Mucosa of stomach (tissue), 1 donor: ENCODE measurements around the gene TBC1D4.
"Not testable (repeated sequence)": the region's sequence is repeated elsewhere in the genome, so short reads cannot be mapped to it uniquely, and the experiment has no call there.

Source experiments
- H3K27me3 ChIP-seq: one replicate; pipeline ENCODE4 v1.7.0; 2013; ENCODE audit warnings: mild to moderate bottlenecking, low read length; ENCODE audit not compliant: control insufficient read depth, insufficient read depth
- H3K36me3 ChIP-seq: one replicate; pipeline ENCODE4 v1.7.0; 2013; ENCODE audit warnings: low read length; ENCODE audit not compliant: control insufficient read depth, insufficient read depth
- H3K4me1 ChIP-seq: one replicate; pipeline ENCODE4 v1.7.0; 2013; ENCODE audit warnings: mild to moderate bottlenecking, low read length; ENCODE audit not compliant: control insufficient read depth, insufficient read depth
- H3K4me3 ChIP-seq: one replicate; pipeline ENCODE4 v1.7.0; 2013; ENCODE audit warnings: low read length
- H3K9ac ChIP-seq: one replicate; pipeline ENCODE4 v1.7.0; 2013; ENCODE audit warnings: mild to moderate bottlenecking, low read length, moderate library complexity
- H3K9me3 ChIP-seq: one replicate; pipeline ENCODE4 v1.7.0; 2013; ENCODE audit warnings: mild to moderate bottlenecking, low read length, moderate library complexity; ENCODE audit not compliant: control insufficient read depth
- donor health status: Pancreatic carcinoma.

Gene TBC1D4

DNA sequence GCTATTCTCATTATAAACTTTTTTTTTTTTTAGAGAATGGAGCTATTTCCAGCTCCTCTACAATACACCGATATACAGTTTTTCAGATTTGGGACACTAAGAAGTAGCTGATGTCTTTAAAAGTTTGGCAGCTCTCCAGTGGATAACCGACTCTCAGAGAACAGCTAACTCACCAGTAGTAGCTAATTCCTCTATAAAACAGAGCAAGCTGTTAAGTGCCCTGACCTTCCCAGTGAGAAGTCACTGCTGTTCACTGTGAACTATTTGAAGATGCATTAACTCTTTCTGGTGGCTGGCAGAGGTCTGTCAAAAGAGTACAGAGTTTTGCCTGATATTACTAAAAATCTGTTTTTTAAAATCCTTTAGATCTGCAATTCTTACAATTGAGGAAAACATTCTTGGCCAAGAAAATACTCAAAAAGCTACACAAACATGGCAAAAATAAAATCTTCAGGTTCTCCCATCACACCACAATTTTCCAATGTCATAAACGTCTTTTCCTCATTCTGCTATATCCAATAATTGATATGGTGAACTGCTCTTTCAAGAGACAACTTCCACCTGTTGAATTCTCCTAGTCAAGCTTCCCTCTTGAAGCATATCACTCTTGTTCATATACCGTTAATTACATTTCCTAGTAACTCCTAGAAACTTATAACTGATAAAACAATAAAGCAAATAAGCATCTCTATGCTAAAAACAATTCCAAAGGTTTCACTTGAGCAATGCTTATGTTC, 44.2 kb downstream of the TBC1D4 start:
- H3K9me3 ChIP-seq: no peaks in the 10 kb centered on the region
- no peaks in the 10 kb centered on the region for H3K27me3 ChIP-seq
- H3K36me3 ChIP-seq: no peaks in the 10 kb centered on the region
- H3K4me3 ChIP-seq: no peak overlapping the region
- no peak overlapping the region for H3K9ac ChIP-seq
- no peaks in the 10 kb centered on the region for H3K4me1 ChIP-seq

DNA sequence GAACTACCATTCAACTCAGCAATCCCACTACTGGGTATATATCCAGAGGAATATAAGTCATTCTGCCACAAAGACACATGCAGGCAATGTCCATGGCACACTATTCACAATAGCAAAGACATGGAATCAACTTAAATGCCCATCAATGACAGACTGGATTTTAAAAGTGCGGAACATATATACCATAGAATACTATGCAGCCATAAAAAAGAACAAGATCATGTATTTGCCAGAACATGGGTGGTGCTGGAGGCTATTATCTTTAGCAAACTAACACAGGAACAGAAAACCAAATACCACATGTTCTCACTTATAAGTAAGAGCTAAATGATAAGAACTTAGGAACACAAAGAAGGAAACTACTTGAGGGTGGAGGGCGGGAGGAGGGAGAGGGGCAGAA, 47.8 kb downstream of the TBC1D4 start:
- H3K36me3 ChIP-seq, H3K4me3 ChIP-seq, H3K4me1 ChIP-seq, H3K9ac ChIP-seq, H3K27me3 ChIP-seq, H3K9me3 ChIP-seq: not testable (repeated sequence)

DNA sequence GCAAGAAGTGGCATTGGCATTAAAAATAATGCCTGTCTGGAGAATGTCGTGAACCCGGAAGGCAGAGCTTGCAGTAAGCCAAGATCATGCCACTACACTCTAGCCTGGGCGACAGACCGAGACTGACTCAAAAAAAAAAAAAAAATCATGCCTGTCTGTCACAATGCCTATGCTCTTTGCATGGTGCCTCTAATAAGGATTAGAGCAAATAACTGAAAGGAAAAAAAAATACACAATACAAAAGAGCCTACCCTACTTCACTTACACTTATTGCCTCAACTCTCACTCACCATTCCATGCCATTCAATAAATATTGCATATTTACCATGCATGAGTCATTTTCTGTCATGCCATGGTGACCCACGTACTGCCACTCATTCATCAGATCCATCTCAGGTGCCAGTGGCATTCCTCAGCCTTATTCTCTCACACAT, 49.1 kb downstream of the TBC1D4 start:
- Histone ChIP-seq H3K4me3 (no peak overlapping the region), H3K4me1 (no peaks in the 10 kb centered on the region), H3K36me3 (no peaks in the 10 kb centered on the region), H3K27me3 (no peaks in the 10 kb centered on the region), H3K9ac (no peak overlapping the region), H3K9me3 (no peaks in the 10 kb centered on the region)

DNA sequence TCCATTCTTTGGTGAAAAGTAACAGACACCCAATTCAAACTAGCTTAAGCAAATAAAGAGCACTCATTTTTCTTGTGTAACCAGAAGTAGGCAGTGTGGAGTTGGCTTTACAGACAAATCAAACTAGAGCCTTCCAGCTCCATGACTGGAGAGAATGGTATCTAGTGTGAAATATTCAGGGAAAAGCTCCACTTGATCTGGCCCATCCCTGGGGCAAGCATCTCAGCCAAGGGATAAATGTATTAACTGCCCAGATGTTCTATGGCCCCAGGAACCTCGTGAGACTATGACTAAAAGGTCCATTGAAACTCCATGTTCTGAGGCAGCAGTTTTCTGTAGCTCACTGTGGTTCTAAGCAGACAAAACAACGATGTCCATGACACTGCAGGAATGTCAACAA, 49.9 kb downstream of the TBC1D4 start:
- Histone ChIP-seq H3K9ac (no peak overlapping the region), H3K4me1 (no peaks in the 10 kb centered on the region), H3K27me3 (no peaks in the 10 kb centered on the region), H3K36me3 (no peaks in the 10 kb centered on the region), H3K4me3 (no peak overlapping the region), H3K9me3 (no peaks in the 10 kb centered on the region)

DNA sequence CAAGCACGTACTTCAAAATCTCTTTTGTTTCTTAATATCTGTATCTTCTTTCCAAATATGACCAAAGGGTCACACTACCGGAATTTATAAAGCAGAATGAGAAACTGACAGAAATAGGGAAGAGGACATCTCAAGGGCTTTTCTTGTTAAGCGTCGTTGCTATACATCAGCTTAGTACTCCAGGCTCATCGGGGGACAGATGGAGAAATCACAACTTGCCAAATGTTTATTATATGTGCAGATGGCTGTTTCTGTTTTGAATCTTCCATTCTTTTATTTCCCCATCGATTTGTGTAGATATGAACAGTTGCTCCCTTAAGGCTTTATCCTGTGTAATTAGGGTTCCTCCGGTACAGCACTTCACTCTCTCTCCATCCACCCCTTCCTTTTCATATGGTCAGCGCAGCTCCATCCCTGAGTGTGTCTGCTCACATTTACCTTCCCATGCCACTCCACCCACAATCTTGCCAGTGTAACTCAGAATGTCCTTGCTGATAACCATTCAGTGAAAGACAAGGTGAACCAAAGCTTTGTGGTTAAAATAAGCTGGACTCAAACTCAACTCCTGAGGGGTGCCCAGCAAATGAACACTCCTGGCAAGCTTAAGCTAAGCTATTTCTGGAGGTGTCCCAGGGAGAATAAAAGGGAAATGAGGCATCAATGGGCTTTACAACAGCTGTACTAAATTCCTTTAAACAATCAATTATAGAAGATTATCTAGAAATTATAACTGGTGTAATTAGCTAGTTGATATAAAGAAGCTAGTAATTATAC, 51.3 kb downstream of the TBC1D4 start:
- H3K4me1 ChIP-seq: no peaks in the 10 kb centered on the region
- H3K9me3 ChIP-seq: no peaks in the 10 kb centered on the region
- no peak overlapping the region for H3K4me3 ChIP-seq
- no peaks in the 10 kb centered on the region for H3K36me3 ChIP-seq
- H3K27me3 ChIP-seq: no peaks in the 10 kb centered on the region
- H3K9ac ChIP-seq: no peak overlapping the region

DNA sequence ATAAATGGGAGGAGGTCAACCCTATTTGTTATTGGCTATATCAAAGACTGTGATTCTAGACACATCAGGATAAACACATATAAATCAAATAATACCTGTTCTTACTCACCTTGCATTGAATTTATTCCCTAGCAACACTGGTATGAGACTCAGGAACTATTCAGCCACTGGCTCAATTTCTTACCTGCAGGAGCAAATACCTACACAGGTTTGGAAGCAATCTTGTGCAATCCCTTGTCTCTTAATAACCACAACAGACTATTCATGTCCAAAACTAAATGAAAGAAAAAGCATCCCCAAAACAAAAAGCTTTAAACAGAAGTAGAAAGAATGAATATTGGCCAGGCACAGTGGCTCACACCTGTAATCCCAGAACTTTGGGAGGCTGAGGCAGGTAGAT, 55.5 kb downstream of the TBC1D4 start:
- no peak overlapping the region for H3K9ac ChIP-seq
- H3K4me3 ChIP-seq: no peak overlapping the region
- no peaks in the 10 kb centered on the region for H3K9me3 ChIP-seq
- no peaks in the 10 kb centered on the region for H3K4me1 ChIP-seq
- no peaks in the 10 kb centered on the region for H3K27me3 ChIP-seq
- H3K36me3 ChIP-seq: no peaks in the 10 kb centered on the region

DNA sequence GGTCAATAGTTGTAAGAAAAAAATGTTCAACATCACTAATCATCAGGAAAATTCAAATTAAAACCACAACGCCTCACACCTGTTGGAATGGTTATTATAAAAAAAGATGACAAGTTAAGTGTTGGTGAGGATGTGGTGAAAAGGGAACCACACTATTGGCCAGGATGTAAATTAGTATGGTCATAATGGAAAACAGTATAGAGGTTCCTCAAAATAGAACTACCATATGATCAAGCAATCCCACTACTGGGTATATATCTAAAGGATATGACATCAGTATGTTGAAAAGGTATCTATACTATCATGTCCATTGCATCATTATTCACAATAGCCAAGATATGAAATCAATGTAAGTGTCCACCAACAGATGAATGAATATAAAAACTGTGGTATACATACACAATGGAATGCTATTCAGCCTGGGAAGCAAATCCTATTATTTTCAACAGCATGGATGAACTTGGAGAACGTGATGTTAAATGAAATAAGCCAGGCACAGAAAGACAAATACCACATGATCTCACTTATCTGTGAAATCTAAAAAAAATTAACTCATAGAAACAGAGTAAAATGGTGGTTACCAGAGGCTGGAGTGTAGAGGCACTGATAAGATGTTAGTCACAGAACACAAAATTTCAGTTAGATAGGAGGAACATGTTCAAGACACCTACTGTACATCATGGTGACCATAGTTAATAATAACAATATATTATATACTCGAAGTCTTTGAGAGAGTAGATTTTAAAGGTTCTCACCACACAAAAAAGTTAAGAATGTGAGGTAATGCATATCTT, 56.6 kb downstream of the TBC1D4 start:
- H3K9ac ChIP-seq: no peak overlapping the region
- no peaks in the 10 kb centered on the region for H3K9me3 ChIP-seq
- no peaks in the 10 kb centered on the region for H3K4me1 ChIP-seq
- H3K36me3 ChIP-seq: no peaks in the 10 kb centered on the region
- H3K4me3 ChIP-seq: no peak overlapping the region
- no peaks in the 10 kb centered on the region for H3K27me3 ChIP-seq

DNA sequence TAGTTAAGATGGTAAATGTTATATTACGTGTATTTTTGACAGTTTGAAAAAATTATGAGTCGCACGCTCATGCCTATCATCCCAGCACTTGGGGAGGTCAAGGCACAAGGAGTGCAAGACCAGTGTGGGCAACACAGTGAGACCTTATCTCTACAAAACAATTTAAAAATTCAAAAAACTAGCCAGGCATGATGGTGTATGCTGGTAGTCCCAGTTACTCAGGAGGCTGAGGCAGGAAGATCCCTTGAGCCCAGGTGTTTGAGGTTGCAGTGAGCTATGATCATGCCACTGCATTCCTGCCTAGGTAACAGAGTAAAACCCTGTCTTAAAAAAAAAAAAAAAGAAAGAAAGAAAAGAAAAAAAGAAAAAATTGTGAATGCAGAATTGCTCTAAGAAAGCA, 58.0 kb downstream of the TBC1D4 start:
- no peak overlapping the region for H3K4me3 ChIP-seq
- no peaks in the 10 kb centered on the region for H3K27me3 ChIP-seq
- no peak overlapping the region for H3K9ac ChIP-seq
- no peaks in the 10 kb centered on the region for H3K36me3 ChIP-seq
- H3K9me3 ChIP-seq: no peaks in the 10 kb centered on the region
- H3K4me1 ChIP-seq: no peaks in the 10 kb centered on the region

DNA sequence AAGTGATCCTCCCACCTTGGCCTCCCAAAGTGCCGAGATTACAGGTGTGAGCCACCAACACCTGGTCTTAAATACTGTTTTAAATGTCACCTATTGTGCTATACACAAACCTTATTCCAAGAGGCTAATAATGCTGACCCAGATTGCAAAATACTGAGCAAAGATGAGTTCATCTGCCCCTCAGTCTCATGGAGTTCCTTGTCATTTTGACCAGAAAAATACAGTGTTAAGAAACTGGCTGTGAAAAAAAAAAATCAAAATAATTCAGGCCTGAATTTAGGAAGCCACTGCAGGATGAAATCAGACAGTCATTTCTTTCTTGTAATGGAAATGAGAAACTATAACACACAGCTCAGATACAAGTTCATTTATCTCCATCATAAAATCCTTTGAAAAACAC, 59.9 kb downstream of the TBC1D4 start:
- no peak overlapping the region for H3K9ac ChIP-seq
- H3K27me3 ChIP-seq: no peaks in the 10 kb centered on the region
- H3K9me3 ChIP-seq: no peaks in the 10 kb centered on the region
- H3K4me1 ChIP-seq: peaks cover 4% of the 10 kb centered on the region
- H3K4me3 ChIP-seq: no peak overlapping the region
- no peaks in the 10 kb centered on the region for H3K36me3 ChIP-seq

DNA sequence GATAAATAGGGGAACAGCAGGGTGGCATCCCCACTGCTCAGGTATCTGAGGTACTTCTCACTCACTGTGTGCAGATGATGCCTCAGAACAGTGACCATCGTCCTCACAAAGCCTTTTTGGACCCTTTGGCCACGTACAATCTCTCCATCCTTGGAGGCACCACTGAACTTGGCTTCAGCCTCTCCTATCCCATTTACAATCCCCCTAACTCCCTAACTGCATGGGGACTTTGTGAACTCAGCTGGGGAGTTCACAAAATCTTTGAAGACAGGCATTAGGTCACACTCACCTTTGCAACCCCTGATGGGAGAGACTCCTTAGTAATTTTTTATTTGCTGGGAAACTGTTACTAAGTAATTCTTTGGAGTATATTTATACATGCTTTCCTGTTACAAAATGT, 60.8 kb downstream of the TBC1D4 start:
- no peaks in the 10 kb centered on the region for H3K27me3 ChIP-seq
- no peaks in the 10 kb centered on the region for H3K36me3 ChIP-seq
- no peaks in the 10 kb centered on the region for H3K9me3 ChIP-seq
- peaks cover 10% of the 10 kb centered on the region for H3K4me1 ChIP-seq
- H3K9ac ChIP-seq: no peak overlapping the region
- H3K4me3 ChIP-seq: no peak overlapping the region

DNA sequence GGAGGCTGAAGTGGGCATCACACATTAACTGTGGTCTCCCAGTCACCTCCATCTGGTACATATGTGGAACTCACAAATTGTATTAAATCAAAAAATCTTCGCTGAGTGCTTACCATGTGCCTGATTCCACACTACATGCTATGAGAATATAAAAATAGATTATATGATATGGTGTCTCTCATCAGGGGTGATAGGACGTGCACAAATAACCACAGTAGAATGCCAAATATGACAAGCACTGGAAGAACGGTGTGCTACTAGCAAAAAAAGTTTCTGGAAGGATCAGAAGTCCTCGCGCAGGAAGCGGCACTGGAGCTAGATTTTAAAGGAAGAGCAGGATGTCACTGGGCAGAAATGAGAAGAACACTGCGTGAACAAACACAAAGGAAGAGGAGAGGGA, 62.3 kb downstream of the TBC1D4 start:
- H3K4me3 ChIP-seq: no peak overlapping the region
- H3K4me1 ChIP-seq: peaks cover 10% of the 10 kb centered on the region
- no peaks in the 10 kb centered on the region for H3K36me3 ChIP-seq
- H3K27me3 ChIP-seq: no peaks in the 10 kb centered on the region
- H3K9ac ChIP-seq: no peak overlapping the region
- no peaks in the 10 kb centered on the region for H3K9me3 ChIP-seq

DNA sequence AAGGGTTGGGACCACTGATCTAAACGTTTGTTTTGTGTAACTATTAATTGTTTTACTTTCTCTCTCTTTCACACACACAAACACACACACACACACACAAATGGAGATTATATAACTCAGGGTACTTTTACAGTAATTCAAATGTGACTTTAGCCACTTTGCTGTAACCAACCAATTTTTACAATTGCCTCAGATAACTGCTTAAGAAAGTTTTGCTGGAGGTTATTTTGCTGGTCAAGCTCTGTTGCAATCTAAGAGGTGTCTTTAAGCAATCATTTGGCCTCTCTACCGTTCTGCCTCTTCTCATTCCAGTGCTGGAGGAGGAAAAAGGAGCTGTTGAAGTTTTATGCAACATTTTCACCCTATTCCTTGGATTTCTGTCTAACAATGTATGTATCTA, 63.0 kb downstream of the TBC1D4 start:
- Histone ChIP-seq H3K4me1 (peaks cover 10% of the 10 kb centered on the region), H3K9ac (no peak overlapping the region), H3K4me3 (no peak overlapping the region), H3K36me3 (no peaks in the 10 kb centered on the region), H3K9me3 (no peaks in the 10 kb centered on the region), H3K27me3 (no peaks in the 10 kb centered on the region)
